CD4-positive, alpha-beta T cell treated with Interleukin-12 subunit alpha and Interleukin-12 subunit beta, for 1 hour (primary cell): ENCODE data around the gene VMP1.
"Not testable (repeated sequence)": the region's sequence is repeated elsewhere in the genome, so short reads cannot be mapped to it uniquely, and the experiment has no call there.

Source experiments
- DNase-seq: peaks from one replicate; pipeline ENCODE4 v3.0.0-alpha.2; 2020

The VMP1 gene

DNA sequence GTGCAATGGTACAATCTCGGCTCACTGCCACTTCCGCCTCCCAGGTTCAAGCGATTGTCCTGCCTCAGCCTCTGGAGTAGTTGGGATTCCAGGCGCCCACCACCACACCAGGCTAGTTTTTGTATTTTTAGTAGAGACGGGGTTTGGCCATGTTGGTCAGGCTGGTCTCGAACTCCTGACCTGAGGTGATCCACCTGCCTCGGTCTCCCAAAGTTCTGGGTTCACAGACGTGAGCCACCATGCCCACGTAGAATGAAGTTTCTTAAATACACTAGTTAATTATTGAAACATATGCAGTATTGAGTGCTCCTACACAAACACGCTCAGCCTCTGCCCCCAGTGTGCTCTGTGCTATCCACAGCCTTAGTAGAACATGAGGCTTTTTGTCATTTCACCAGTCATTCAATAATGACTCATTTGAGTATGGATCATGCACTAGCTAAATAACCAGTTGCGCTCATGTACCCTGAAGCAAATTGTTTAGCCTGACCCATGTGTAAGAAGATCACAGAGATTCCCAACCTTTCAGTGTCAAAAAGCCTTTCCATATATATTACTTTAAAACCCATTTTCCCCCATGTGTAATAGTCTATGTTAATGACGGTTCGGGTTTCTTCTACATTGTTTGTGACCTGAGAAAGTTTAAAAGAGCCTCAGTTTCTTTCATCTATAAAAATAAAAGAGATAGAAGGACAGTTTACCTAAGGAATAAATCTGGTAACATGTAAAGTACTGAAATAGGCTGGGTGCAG, 135.6 kb downstream of the VMP1 start:
- peak; percentile 65 for DNase-seq

DNA sequence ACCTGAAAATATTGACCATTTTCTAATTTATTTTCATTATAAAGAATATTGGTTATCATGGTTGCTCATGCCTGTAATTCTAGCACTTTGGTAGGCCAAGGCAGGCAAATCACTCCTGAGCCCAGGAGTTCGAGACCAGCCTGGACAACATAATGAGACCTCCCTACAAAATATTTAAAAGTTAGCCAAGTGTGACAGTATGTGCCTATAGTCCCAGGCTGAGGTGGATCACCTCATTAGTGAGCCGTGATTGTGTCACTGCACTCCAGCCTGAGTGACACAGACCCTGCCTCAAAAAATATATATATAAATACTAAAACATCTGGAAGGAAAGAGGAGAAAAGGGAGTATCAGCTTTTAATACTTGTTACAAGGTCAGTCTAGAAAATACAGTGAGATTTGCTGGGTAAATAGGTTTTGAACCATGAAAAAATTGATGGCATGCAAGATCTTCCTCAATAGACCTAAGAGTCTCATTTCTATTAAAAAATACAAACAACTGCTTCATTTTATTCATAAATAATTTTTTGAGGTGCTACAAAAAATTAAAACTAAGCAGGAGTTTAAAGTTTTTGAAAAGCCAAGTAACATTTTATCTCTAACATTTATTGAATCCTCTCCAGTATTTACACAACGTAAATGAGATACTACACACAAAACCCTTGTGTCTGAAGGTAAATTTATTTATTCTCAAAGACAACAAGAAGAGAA, 137.6 kb downstream of the VMP1 start:
- DNase-seq: no peak

DNA sequence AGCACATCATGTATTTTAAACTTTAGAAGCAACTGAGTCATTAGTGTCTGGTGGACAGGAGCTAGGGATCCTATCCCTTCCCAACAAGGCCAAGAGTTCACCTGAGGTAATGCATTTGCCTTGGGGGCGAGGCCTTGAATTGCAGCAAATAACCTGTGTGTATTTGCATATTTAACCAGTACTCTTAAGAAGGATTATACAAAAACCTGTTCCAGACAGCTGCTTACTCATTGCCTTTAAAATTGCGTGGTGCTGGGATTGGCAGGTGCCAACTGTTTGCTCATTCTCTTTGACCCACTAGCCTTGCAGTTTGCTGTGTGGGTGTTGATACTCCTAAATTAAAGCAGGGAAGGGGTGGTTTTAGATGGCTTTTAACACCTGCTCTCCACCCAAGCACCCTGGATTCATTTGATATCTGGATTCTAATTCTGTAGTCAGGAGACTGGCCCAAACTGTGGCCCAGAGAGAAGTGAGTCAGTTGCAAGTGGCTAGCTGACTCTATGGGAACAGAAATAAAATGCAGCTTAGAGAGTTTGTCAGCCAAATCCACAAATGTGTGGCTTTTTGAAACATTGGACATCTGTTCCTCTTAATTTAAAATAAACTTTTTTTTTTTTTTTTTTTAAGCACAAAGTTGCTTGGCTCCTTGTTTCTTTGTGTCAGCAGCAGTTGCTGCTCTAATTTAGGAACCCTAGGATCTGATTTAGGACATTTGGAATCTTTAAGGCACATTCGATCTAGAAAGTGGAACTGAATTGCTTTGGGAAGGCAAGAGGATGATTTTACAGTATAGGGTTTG, 138.3 kb downstream of the VMP1 start:
- DNase-seq: peak; percentile 34

DNA sequence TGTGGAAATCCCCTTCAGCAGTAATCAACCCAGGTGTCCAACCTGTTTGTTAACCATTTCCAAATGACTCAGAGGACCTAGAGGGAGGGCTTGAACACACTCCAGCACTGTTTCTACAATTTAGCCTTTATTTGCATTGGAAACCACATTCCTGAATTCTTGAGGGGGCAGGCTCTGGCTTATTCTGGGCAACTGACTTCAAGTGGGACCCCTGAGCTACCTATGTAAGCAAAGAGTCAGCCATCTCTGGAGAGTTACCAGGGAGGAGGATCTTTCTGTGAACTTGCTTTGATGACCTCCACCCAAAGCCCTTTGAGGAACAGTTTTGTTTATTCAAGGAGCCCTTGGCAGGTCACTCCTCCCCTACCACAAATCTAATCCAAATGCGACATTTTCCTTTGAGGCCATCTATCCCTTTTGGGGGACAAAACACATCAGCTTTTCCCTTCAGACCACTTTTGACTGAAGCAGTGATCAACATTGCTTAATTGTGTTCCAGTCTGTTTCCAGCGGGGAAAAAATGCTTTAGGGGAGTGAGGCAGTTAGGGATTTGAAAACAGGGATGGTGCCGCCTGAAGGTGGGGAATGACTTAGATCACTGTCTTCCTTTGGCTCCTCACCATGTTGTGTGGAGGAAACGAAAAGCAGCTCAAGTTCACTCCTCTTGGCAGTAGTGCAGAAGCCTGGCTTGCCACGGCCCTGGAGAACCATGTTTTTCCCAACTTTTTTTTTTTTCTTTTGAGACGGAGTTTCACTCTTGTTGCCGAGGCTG, 139.1 kb downstream of the VMP1 start:
- DNase-seq: peak; percentile 68

DNA sequence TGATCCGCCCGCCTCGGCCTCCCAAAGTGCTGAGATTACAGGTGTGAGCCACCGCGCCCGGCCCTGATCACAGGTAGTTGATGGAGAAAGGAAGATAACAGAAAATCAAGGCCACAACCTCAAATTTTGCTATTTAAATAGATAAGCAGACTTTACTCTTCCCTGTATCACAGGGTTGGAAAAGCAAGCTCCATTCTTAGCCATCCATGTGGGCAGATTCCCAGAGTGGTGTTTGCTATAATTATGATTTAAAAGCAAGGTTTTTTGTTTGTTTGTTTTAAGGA, 140.9 kb downstream of the VMP1 start:
- DNase-seq: no peak

DNA sequence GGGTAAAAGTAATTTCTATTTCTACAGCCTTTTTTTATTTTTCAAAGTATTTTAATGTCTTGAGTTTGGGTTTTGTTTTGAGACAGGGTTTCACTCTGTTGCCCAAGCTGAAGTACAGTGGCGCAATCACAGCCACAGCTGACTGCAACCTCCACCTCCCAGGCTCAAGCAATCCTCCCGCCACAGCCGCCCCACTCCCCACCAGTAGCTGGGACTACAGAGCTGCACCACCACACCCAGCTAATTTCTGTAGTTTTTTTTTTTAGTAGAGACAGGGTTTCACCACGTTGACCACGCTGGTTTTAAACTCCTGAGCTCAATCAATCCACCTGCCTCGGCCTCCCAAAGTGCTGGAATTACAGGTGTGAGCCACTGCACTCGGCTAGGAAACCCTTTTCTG, 141.3 kb downstream of the VMP1 start:
- no peak for DNase-seq

DNA sequence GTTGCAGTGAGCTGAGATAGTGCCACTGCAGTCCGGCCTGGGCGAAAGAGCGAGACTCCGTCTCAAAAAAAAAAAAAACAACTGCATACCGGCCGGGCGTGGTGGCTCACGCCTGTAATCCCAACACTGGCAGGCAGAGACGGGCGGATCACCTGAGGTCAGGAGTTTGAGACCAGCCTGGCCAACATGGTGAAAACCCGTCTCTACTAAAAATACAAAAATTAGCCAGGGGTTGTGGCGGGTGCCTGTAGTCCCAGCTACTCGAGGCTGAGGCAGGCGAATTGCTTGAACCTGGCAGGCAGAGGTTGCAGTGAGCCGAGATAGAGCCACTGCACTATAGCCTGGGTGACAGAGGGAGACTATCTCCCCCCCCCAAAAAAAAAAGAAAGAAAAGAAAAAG, 142.9 kb downstream of the VMP1 start:
- not testable (repeated sequence) for DNase-seq

DNA sequence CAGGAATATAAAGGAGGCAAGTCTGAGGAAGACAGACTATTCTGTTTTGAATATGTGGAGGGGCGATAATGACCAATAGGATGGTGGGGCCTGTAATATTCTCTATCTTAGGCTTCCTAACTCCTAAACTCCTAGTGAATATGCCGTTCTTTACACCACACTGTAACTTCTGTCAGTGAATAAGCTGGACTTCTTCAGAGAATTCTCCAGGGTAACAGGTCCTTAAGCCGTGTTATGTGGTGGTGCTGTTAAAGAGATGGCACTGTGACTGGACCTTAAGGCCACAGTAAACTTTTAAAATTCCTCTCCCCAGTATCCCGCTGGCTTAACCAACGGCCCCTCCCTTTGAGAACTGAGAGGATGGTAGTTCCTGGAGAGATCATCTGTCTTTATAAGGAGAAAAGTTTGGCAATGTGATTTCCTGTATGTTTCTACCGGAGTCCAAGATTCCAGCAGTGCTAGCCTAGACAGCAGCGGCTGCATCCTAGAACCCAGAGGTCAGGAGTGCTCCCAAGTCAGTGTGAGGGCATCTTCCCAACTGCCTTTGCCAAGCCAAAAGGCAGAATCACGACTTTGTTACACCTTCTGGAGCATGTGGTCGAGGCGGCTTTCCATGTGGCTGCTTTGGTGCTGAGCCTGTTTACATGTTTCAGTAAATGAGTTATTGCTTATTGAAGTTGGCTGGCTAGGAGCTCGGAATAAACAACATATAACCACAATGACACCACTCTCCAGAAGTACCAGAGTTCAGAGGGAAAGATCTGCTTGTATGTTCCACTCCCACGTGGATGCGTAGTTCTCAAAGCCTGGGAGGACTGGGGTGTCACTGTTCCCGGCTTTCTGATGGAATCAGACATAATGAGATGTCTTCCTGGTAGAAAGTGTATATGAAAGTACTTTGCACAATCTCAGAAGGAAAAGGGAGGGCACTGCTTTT, 144.3 kb downstream of the VMP1 start:
- DNase-seq: no peak

DNA sequence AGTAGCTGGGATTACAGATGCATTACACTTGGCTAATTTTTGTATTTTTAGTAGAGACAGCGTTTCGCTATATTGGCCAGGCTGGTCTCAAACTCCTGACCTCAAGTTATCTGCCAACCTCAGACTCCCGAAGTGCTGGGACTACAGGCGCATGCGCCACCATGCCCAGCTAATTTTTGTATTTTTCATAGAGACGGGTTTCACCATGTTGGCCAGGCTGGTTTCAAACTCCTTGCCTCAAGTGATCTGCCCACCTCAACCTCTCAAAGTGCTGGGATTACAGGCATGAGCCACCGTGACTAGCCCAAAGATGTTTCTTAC, 145.4 kb downstream of the VMP1 start:
- not testable (repeated sequence) for DNase-seq

DNA sequence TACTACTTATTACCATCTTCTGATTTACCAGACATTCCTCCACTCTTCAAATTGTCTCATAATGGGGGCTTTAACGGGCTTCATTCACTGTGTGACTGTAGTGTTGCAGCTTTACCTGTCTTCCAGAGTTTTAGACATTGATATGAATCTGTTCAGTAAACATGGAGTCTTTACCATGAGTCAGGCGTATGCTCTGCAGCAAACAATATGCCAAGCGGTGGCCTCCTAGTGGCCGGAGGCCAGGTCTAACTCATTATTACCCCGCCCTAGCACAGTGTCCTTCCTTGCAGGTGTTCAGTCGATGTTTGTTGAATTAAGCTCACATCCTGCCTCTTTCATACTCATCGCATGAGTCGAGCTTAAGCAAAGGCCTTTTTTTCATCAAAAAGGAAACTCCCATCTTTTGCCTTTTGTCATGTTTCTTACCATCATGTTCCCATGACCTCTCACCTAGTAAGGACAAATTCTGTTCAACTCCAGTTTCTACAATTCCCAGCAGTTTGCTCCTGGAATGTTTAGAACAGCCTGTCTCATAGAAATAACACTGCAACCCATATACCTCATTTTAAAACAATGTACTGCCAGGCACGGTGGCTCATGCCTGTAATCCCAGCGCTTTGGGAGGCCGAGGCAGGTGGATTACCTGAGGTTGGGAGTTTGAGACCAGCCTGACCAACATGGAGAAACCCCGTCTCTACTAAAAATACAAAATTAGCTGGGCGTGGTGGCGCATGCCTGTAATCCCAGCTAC, 145.9 kb downstream of the VMP1 start:
- DNase-seq: peak; percentile 74

DNA sequence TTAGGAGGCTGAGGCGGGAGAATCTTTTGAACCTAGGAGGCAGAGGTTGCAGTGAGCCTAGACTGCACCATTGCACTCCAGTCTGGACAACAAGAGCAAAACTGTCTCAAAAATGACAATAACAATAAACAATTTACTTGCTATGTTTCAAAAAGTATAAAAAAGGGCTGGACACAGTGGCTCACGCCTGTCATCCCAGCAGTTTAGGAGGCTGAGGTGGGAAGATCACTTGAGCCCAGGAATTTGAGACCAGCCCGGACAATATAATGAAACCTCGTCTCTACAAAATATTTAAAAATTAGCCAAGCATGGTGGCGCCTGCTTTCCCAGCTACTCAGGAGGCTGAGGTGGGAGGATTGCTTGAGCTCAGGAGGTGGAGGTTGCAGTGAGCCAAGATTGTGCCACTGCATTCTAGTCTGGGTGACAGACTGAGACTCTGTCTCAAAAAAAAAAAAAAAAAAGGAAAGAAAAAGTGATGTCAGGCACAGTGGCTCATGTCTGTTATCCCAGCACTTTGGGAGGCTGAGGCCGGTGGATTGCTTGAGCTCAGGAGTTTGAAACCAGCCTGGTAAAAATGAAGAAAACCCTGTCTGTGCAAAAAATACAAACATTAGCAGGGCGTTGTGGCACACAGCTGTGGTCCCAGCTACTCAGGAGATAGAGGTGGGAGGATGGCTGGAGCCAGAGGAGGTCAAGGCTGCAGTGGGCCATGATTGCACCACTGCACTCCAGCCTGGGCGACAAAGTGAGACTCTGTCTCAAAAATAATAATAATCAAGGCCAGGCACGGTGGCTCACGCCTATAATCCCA, 146.7 kb downstream of the VMP1 start:
- not testable (repeated sequence) for DNase-seq

DNA sequence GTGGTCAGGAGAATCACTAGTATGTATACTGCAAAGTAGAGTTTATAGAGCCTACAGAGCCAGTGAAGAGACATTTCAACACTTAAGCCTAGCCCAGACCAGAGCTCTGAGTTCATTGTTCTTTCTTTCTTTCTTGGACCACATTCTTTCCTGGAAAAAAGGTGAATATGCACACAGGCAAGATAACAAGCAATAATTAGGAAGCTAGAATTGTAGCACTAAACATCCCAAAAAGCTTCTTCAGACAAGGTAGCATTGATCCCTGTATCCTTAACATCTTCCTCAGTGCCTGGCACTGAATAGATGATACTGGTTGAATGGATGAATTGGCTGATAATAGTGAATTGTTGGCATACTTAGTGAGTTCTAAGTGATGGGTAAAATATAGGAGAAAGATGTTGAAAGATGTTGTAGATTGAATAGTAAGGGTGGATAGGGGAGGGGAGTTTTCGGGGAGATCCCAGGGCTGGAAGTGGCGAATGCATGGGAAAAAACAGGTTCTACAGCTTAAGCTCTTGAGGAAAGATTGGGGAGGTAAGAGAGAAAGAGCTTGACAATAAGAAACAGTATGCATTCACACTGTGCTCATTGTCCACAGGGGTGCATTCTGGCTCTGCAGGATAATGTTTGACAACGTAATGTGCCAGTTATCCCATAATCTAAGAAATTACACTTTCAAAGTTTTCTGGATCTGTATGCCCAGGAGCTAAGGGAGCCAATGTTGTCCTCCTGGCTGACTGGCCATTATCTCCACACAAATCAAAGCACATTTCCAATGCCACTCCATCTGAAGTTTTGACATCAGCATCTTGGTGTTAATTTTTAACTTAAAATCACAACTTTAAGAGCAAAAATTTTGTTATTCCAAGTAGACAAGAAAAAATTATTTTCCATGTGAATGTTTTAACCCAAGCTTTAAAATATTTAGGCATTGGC, 149.7 kb downstream of the VMP1 start:
- no peak for DNase-seq

DNA sequence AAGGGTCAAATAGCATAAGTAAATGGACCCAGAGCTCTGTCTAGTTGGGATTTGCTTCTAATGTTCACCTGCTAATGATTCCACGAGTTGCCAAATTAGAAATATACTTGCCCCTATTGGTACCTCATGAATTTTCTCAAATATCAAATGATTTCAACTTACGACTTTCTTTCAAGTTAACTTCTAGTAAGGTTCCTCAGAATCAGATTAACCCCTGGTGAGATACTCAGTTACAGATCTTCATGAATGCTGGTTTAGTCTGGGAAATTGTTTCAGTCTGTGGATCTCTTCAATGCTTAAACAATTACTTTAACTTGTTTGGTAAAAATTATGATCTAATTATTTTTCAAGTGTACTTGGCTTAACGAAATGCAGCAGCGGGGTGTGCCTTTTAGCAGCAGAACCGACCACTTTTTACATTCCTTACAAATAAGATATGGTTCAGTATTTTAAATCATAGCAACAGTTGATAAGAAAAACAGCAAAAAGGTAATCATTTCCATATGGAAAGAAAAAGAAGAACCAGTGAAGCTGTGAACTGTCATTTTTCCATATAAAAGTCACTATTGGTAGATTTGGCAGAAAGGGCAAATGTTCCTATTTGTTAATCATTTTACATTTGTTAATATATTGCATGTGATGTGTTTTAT, 150.8 kb downstream of the VMP1 start:
- DNase-seq: no peak

DNA sequence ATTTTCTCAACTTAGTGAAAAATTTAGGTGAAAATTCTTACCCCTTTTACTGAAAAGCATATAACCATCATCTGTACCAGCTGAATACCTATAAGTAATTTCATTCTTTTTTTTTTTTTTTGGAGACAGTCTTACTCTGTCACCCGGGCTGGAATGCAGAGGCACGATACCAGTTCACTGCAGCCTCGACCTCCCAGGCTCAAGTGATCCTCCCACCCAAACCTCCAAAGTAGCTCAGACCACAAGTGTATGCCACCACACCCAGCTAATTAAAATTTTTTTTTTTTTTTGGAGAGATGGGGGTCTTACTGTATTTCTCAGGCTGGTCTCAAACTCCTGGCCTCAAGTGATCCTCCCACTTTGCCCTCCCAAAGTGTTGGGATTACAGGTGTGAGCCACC, 151.5 kb downstream of the VMP1 start:
- DNase-seq: no peak

DNA sequence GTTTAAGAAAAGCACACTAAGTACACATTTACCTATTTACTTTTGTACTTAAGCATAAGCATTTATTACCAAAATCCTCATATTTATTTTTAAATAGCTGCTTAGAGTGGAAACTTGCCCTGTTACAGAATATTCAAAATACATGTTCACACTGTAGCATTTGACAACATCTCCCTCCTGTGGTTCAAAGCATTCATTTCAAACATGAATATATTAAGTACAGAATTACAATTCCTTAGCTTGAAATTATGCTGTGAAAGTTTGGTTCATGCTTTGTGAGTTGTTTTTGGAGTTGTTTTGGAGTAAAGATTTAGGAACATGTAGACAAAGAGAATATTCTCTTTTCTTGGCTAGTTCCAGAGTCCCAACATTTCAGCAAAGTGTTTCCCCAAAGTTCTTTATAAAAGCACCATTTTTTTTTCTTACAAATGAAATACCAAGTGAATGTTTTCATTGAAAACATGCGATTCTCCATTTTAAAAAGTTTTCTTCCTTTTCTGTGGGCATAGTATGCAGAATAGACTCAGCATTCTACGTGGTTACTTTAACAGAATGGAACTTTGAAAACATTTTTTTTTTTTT, 152.1 kb downstream of the VMP1 start:
- peak; percentile 62 for DNase-seq

DNA sequence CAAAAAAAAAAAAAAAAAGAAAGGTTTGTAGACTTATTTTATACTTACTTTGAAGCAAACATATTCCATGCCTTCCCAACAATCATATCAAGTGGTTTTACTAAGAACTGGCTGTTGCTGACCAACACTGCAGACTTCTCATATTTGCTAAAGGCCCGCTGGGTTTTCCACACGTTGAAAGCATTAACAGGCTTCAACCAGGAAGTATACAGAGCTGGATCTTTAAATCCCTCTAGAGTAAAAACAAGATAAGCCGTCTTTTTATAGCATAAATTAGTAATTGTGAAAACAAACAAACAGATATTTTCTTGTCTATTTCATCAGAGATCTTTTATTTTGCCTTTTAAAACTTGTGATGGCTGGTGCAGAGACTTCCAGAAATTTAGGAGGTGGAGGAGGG, 156.2 kb downstream of the VMP1 start:
- DNase-seq: no peak

DNA sequence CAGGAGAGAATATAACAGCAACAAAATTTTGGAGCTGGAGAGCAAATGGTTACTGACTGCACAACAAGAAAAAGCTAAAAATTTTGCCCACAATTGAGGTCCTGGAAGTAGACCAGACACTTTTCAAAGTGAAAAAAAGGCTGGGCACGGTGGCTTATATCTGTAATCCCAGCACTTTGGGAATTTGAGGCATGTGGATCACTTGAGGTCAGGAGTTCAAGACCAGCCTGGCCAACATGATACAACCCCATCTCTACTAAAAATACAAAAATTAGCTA, 162.4 kb downstream of the VMP1 start:
- no peak for DNase-seq

DNA sequence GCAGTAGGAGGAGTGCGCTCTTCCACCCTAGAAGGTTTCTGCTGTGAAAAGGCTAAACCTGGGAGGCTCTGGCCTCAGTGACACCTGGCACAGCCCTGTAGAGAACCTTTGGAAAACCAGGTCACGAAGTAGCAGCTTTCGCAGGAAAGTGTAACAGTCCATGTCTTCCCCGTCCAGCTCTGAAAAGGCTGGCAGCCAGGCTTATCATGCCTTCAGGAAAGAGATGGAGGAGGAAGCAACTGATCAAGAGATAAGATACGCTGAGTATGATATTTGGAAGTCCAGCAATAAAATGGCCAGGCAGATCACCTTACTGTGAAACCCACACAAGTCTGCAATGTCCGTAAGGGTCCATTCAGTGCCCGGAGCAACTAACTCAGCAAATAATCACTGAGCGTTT, 163.0 kb downstream of the VMP1 start:
- DNase-seq: no peak

DNA sequence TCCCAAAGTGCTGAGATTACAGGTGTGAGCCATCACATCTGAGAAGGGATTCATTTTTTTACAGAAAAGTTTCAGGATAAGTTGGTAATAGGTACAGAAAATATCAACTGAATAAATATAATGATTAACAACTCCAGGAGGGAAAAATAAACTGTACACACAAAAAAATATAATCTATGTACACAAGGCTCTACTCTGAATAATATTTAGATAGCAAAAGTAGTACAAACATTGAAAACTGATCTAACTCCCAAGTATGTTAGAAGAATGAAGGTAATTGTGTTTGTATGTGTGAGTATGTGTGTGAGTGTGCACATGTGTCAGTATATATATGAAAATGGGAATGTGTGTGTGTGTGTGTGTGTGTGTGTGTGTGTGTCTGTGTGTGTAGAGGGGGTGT, 164.9 kb downstream of the VMP1 start:
- no peak for DNase-seq
